Stimulated activated CD4-positive, alpha-beta T cell treated with anti-CD3 and anti-CD28 coated beads, Interleukin-2, amount 100 ng/mL, for 4 hours (primary cell): ENCODE data around the gene NEK4.
"Not testable (repeated sequence)": the region's sequence is repeated elsewhere in the genome, so short reads cannot be mapped to it uniquely, and the experiment has no call there.

Experiments used
- DNase-seq: peaks from one replicate; pipeline ENCODE4 v3.0.0-alpha.2; 2020; ENCODE audit warnings: low read depth

The NEK4 gene

GRCh38 chr3:52696830-52697631 is 73.7 kb downstream of the NEK4 start:
- DNase-seq = no peak

GRCh38 chr3:52695798-52696671 is 74.7 kb downstream of the NEK4 start:
- DNase-seq = no peak

- no peak for DNase-seq
Measured at GRCh38 chr3:52694528-52695189, 76.1 kb downstream of the NEK4 start.

GRCh38 chr3:52693071-52693470 is 77.7 kb downstream of the NEK4 start:
- DNase-seq = no peak

GRCh38 chr3:52690560-52690959 is 80.2 kb downstream of the NEK4 start:
- no peak for DNase-seq

GRCh38 chr3:52689151-52689550 is 81.6 kb downstream of the NEK4 start:
- no peak for DNase-seq

- DNase-seq = no peak
Measured at GRCh38 chr3:52688266-52688665, 82.5 kb downstream of the NEK4 start.

GRCh38 chr3:52685709-52686691 is 84.7 kb downstream of the NEK4 start, which contains the start of the genes GNL3 and PBRM1:
Gene GNL3, plus strand, starts transcription at chr3:52686032. Its CDS starts 61 bp downstream, at chr3:52686093.
Gene PBRM1, minus strand, starts transcription at chr3:52685913.
- DNase-seq = peak; percentile 87

- DNase-seq = peak; percentile 39
Measured at GRCh38 chr3:52685285-52685708, 85.4 kb downstream of the NEK4 start.

GRCh38 chr3:52684184-52684583 is 86.6 kb downstream of the NEK4 start:
- no peak for DNase-seq

GRCh38 chr3:52683611-52684010 is 87.1 kb downstream of the NEK4 start:
- DNase-seq = no peak

GRCh38 chr3:52682016-52682415 is 88.7 kb downstream of the NEK4 start:
- DNase-seq = no peak

- no peak for DNase-seq
Measured at GRCh38 chr3:52681596-52681995, 89.1 kb downstream of the NEK4 start.

GRCh38 chr3:52679811-52680210 is 90.9 kb downstream of the NEK4 start:
- no peak for DNase-seq

GRCh38 chr3:52679199-52679538 is 91.6 kb downstream of the NEK4 start:
- no peak for DNase-seq

GRCh38 chr3:52678265-52679198 is 92.2 kb downstream of the NEK4 start:
- DNase-seq = no peak

- DNase-seq = not testable (repeated sequence)
Measured at GRCh38 chr3:52676201-52676600, 94.5 kb downstream of the NEK4 start.

GRCh38 chr3:52671676-52672075 is 99.1 kb downstream of the NEK4 start:
- DNase-seq = no peak

GRCh38 chr3:52670621-52671521 is 99.9 kb downstream of the NEK4 start:
- DNase-seq = peak; percentile 9
